DOHH2 (cell line): ENCODE results near the gene ARNT2.

Experiments used
- EZH2phosphoT487 ChIP-seq: fragments of 200-600 bp; sonication (generic); IDR thresholded peaks from 2 replicates; pipeline ENCODE4 v1.6.1; 2017; ENCODE audit warnings: borderline replicate concordance, mild to moderate bottlenecking, antibody characterized with exemption, low read length, moderate library complexity, mixed read lengths
- TF ChIP-seq, protein P1 (sequence below): fragments of 200-600 bp; sonication (generic); IDR thresholded peaks from one replicate; pipeline ENCODE4 v1.5.1; 2014; ENCODE audit warnings: antibody characterized with exemption, mild to moderate bottlenecking, low read depth, low read length; ENCODE audit not compliant: poor library complexity, severe bottlenecking

DNA sequence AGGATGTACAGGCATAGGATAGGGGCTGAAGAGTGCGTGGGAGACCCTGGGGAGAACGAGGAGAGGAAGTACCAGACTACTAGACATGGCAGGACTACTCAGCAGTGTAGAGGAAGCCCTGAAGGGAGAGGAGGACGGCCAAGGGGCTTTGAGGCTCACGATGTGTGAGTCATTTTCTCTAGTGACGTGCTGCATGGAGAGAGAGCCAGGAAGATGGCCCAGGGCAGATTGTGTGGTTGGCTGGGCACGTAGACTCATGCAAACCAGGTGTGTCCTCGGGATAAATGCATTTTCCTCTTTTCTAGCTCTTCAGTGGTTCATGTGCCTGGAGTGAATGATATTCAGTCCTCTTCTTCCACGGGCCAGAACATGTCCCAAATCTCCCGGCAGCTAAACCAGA, 175.9 kb downstream of the ARNT2 start:
- TF ChIP-seq, protein P1, sequence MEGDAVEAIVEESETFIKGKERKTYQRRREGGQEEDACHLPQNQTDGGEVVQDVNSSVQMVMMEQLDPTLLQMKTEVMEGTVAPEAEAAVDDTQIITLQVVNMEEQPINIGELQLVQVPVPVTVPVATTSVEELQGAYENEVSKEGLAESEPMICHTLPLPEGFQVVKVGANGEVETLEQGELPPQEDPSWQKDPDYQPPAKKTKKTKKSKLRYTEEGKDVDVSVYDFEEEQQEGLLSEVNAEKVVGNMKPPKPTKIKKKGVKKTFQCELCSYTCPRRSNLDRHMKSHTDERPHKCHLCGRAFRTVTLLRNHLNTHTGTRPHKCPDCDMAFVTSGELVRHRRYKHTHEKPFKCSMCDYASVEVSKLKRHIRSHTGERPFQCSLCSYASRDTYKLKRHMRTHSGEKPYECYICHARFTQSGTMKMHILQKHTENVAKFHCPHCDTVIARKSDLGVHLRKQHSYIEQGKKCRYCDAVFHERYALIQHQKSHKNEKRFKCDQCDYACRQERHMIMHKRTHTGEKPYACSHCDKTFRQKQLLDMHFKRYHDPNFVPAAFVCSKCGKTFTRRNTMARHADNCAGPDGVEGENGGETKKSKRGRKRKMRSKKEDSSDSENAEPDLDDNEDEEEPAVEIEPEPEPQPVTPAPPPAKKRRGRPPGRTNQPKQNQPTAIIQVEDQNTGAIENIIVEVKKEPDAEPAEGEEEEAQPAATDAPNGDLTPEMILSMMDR = no peak
- TF ChIP-seq EZH2phosphoT487 = no peak
